ENCODE results near the gene FMN2. TPM values are rescaled to one million over a fixed set of nuclear protein-coding genes. Genes with fewer than 3 reads are reported as not detected.

Gene FMN2
- total RNA-seq, 2 donors from 2014 or later: 0.26 to 0.33 TPM

DNA sequence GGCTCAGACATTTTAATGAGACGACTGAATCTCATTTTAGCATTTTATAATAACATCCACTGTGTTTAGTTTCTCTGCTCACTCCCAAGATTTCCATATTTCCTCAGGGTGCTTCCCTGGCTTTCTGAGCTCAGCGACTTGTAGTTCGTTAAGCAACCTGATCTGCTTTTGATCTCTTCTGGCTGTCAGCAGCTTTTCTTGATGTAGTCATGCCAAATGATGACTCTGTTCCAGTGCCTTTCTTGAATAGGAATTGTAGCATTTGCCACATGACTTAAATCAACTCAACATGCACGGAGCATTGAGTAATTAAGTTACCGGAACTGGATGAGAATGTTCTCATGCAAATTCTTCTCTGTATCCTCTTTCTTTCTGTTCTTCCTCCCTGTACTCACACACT, 246.1 kb downstream of the FMN2 start:
- no peak overlapping the region for H3K4me3 ChIP-seq

DNA sequence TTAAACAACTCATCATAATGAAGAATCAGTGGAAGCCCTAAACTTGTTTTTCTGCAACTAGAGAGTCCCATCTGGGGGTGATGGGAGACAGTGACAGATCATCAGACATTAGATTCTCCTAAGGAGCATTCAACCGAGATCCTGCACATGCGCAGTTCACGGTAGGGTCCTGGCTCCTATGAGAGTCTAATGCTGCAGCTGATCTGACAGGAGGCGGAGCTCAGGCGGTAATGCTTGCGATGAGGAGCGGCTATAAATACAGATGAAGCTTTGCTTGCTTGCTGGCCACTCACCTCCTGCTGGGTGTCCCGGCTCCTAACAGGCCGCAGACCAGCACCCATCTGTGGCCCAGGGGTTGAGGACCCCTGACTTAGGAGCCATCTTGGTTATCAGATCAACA, 247.2 kb downstream of the FMN2 start:
- no peak for DNase-seq
- intact Hi-C loops (cut with DNase I): no loop called here
- Histone ChIP-seq H3K9me3 (no peaks in the 10 kb centered on the region), H3K27ac (no peak overlapping the region), H3K4me1 (no peaks in the 10 kb centered on the region), H3K27me3 (no peaks in the 10 kb centered on the region), H3K36me3 (replicated peaks in 1 of 2; ENCODE audit: insufficient read depth in 1 of 2, low read depth in 2 of 2) (no peaks in the 10 kb centered on the region), H3K4me3 (no peak overlapping the region)
- 87 to 89% methylated on average over 9 of the region's 9 CpGs for WGBS, 2 donors
- TF ChIP-seq CTCF (IDR thresholded peaks at IDR 0.05): no peak
- TF ChIP-seq POLR2A (IDR thresholded peaks at IDR 0.05): no peak
- ATAC-seq: no peak

More for the DNA sequence above, 246.1 kb downstream of the FMN2 start:
- H3K4me1 ChIP-seq: no peaks in the 10 kb centered on the region
- DNase-seq: no peak
- 52 to 56% methylated on average over 5 of the region's 5 CpGs for WGBS, 2 donors
- ATAC-seq: no peak
- no peak overlapping the region for H3K27ac ChIP-seq
- no peaks in the 10 kb centered on the region for H3K27me3 ChIP-seq
- no peaks in the 10 kb centered on the region for H3K36me3 ChIP-seq (replicated peaks in 1 of 2; ENCODE audit: insufficient read depth in 1 of 2, low read depth in 2 of 2)
- intact Hi-C loops (cut with DNase I): no loop called here
- H3K9me3 ChIP-seq: no peaks in the 10 kb centered on the region
- no peak for TF ChIP-seq POLR2A (IDR thresholded peaks at IDR 0.05)
- TF ChIP-seq CTCF (IDR thresholded peaks at IDR 0.05): no peak

DNA sequence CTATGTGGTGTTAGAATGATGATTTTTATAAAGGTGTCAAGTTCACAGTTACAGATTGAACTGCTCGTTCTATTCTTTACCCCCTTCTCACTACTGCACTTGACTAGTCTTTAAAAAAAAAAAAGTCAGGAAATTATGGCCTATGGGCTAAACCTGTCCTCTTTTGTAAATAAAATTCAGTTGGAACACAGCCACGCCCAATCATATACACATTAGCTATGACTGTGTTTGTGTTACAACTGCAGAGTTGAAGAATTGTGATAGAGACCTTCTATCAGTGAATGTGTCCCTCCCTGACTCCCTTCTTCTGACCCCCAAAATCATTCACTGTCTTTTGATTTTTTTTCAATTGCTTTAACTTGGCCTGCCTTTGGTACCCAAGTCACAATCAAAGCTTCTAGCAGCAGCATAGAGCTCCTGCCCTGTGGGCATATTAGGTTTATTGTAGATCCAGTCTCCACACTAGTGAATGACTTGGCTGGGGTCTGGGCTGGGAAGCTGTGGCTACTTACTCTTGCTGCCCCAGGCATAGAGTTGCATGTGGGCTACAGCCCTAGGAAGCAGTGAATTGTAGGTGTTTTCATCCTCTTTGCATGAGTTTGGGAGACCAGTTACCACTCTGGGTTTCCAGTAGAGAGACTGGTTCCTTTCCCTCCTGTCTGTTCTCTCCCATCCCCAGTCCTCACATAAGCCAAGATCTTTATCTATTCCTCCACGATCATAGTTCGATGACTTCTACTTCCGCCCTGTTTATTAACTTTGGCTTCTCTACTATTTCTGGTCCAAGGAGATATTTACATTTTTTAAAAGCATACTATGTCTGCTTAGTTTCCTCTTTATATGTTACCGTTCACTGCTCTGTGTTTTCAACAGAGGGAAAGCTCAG, 249.9 kb downstream of the FMN2 start:
- Histone ChIP-seq H3K27ac (no peak overlapping the region), H3K36me3 (replicated peaks in 1 of 2; ENCODE audit: insufficient read depth in 1 of 2, low read depth in 2 of 2) (no peaks in the 10 kb centered on the region), H3K4me1 (no peaks in the 10 kb centered on the region), H3K4me3 (no peak overlapping the region), H3K27me3 (no peaks in the 10 kb centered on the region), H3K9me3 (no peaks in the 10 kb centered on the region)
- 56 to 65% methylated on average over 6 of the region's 6 CpGs for WGBS, 2 donors
- intact Hi-C loops (cut with DNase I): no loop called here
- no peak for DNase-seq
- ATAC-seq: no peak
- TF ChIP-seq POLR2A (IDR thresholded peaks at IDR 0.05): no peak

- no peaks in the 10 kb centered on the region for H3K27me3 ChIP-seq
These were observed 250.6 kb downstream of the FMN2 start for GRCh38 chr1:240342251-240342625.

GRCh38 chr1:240343045-240343444, 251.4 kb downstream of the FMN2 start:
- ATAC-seq: no peak
- H3K4me1 ChIP-seq: no peaks in the 10 kb centered on the region
- H3K27me3 ChIP-seq: no peaks in the 10 kb centered on the region
- DNase-seq: no peak
- intact Hi-C loops (cut with DNase I): no loop called here
- 51 to 65% methylated on average over 2 of the region's 2 CpGs for WGBS, 2 donors
- no peak overlapping the region for H3K4me3 ChIP-seq
- TF ChIP-seq POLR2A (IDR thresholded peaks at IDR 0.05): no peak
- no peak for TF ChIP-seq CTCF (IDR thresholded peaks at IDR 0.05)
- no peaks in the 10 kb centered on the region for H3K36me3 ChIP-seq (replicated peaks in 1 of 2; ENCODE audit: insufficient read depth in 1 of 2, low read depth in 2 of 2)
- H3K9me3 ChIP-seq: no peaks in the 10 kb centered on the region
- no peak overlapping the region for H3K27ac ChIP-seq

More at GRCh38 chr1:240342251-240342625, 250.6 kb downstream of the FMN2 start:
- H3K4me1 ChIP-seq: no peaks in the 10 kb centered on the region
- no peak for TF ChIP-seq POLR2A (IDR thresholded peaks at IDR 0.05)
- TF ChIP-seq CTCF (IDR thresholded peaks at IDR 0.05): no peak
- WGBS, 2 donors: 54 to 62% methylated on average over 3 of the region's 3 CpGs
- H3K27ac ChIP-seq: no peak overlapping the region
- DNase-seq (no peak), ATAC-seq (no peak)
- H3K4me3 ChIP-seq: no peak overlapping the region
- no peaks in the 10 kb centered on the region for H3K9me3 ChIP-seq
- H3K36me3 ChIP-seq (replicated peaks in 1 of 2; ENCODE audit: insufficient read depth in 1 of 2, low read depth in 2 of 2): no peaks in the 10 kb centered on the region
- intact Hi-C loops (cut with DNase I): no loop called here

Data from body of pancreas (tissue), 4 donors.